GM06990 (cell line): ENCODE data around the gene ZNF516.

Source experiments
- DNase-seq: peaks from one replicate; pipeline ENCODE4 v3.0.0-alpha.2; 2011; ENCODE audit not compliant: insufficient read length; ENCODE audit errors: extremely low read depth
- H3K27me3 ChIP-seq: replicated peaks from 2 replicates; pipeline ENCODE4 v1.6.0; 2011; ENCODE audit warnings: low read length; ENCODE audit not compliant: control insufficient read depth, insufficient read depth
- H3K36me3 ChIP-seq: 2 replicates; pipeline ENCODE4 v1.5.1; 2011; ENCODE audit warnings: low read length; ENCODE audit not compliant: control insufficient read depth, insufficient read depth
- H3K4me3 ChIP-seq: replicated peaks from 2 replicates; pipeline ENCODE4 v1.5.1; 2011; ENCODE audit warnings: low read depth, mild to moderate bottlenecking, control low read depth, low read length
- TF ChIP-seq, protein P1 (sequence below): IDR thresholded peaks from 2 replicates; pipeline ENCODE4 v1.5.1; 2011; ENCODE audit warnings: low read length, control low read depth, mild to moderate bottlenecking, inconsistent platforms; ENCODE audit not compliant: insufficient read depth, poor library complexity, severe bottlenecking

The ZNF516 gene

DNA sequence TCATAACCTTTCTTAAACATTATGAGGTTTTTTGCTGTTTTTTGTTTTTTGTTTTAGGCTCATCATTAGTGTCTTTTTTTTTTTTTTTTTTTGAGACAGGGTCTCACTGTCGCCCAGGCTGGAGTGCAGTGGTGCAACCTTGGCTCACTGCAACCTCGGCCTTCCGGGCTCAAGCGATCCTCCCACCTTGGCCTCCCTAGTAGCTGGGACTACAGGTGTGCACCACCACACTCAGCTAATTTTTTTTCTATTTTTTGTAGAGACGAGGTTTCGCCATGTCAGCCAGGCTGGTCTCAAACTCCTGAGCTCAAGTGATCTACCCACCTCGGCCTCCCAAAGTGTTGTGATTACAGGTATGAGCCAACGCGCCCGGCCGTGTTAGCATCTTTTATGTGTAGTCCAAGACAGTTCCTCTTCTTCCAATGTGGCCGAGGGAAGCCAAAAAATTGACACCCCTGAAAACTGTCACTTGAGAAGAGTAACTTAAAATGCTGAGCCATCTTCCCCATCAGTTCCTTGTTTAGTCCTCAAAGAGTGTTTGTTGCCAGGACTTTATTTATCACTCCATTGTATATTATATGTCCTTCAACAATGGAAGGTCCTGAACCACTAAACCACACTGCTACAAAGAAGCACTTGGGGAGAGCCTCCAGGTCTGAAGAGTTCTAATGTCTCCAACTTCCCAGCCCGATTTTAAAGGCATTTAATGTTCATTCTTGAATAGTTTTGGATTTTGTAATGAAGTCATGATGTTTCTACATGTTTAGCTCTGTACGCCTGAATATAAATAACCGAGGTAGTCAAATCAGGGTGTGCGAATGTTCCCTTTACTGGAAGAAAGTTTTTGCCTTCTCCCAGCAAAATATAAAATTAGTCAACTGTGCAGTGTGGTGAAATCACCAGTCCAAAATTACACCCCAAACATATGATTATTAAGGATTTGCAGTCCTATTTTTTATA lies 26.4 kb downstream of the ZNF516 start:
- Histone ChIP-seq H3K27me3 (no peaks in the 10 kb centered on the region), H3K4me3 (no peak overlapping the region), H3K36me3 (no peaks in the 10 kb centered on the region; the same call in 1 of the 2 replicates)
- no peak for DNase-seq
- TF ChIP-seq, protein P1, sequence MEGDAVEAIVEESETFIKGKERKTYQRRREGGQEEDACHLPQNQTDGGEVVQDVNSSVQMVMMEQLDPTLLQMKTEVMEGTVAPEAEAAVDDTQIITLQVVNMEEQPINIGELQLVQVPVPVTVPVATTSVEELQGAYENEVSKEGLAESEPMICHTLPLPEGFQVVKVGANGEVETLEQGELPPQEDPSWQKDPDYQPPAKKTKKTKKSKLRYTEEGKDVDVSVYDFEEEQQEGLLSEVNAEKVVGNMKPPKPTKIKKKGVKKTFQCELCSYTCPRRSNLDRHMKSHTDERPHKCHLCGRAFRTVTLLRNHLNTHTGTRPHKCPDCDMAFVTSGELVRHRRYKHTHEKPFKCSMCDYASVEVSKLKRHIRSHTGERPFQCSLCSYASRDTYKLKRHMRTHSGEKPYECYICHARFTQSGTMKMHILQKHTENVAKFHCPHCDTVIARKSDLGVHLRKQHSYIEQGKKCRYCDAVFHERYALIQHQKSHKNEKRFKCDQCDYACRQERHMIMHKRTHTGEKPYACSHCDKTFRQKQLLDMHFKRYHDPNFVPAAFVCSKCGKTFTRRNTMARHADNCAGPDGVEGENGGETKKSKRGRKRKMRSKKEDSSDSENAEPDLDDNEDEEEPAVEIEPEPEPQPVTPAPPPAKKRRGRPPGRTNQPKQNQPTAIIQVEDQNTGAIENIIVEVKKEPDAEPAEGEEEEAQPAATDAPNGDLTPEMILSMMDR = no peak

DNA sequence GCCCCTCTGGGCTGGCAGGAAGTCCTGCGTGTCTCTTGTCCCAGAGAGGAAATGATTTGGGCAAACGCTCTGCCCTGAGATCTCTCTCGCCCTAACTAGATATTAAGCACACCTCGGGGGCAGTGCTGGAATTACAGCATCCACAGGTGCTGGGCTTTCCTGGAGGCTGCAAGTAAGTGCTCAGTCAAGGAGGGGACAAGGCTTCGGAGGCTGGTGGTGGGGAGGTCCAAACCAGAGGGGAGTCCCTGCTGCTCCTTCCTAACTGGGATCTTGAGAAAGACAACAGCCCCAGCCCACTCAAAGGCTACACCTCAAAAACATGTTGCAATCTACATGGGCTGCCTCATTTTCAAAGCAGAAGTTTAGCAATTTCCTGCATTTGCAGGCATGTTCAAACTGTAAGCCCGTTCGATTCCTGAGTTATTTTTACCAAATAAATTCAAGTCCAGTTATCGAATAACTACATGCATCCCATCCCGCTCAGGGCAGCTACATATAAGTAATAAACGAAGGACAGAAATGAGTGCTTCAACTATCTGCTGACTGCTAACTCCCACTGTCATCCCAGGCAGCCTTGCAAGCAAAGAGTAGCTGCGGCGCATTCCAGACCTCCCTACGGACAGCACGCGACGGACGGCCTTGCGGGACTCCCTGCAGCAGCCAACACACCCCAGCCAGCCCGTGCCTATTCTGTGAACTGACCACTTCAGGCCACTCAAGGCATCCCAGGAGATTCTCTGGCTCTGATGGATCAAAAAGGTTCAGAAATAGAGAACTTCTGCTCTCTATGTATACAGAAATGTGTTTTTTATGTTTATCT lies 27.5 kb downstream of the ZNF516 start:
- TF ChIP-seq, protein P1 = no peak
- H3K4me3 ChIP-seq = peak overlapping the region; percentile 36
- no peak for DNase-seq
- no peaks in the 10 kb centered on the region for H3K27me3 ChIP-seq
- no peaks in the 10 kb centered on the region; the same call in 1 of the 2 replicates for H3K36me3 ChIP-seq

DNA sequence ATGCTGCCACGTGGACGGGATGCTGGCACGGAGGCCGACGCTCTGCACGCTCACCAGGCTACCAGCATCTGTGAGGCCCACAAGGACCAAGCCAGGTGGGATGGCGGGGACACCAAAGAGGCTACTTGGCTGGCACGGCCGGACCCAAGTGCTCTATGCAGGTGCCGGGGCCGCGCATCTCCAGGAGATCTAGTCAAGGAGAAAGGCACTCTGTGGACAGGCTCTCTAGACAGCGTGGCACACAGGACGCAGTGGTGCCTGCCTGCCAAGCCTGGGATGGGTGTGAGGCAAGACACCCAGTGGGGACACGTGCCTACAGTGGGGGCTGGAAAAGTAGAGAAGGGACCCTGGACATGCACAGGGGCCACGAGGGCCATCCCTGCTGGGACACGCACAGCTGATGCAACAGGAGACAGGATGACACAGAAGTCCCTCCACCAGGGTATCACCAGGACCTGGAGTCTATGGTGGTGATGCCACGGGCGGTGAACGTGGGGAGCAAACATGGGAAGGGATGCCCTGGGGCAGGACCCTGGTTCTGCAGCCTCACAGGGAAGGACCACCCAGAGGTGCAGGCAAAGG lies 28.5 kb downstream of the ZNF516 start:
- H3K36me3 ChIP-seq = no peaks in the 10 kb centered on the region; the same call in 1 of the 2 replicates
- H3K4me3 ChIP-seq = no peak overlapping the region
- no peak for DNase-seq
- no peaks in the 10 kb centered on the region for H3K27me3 ChIP-seq
- TF ChIP-seq, protein P1 = no peak

DNA sequence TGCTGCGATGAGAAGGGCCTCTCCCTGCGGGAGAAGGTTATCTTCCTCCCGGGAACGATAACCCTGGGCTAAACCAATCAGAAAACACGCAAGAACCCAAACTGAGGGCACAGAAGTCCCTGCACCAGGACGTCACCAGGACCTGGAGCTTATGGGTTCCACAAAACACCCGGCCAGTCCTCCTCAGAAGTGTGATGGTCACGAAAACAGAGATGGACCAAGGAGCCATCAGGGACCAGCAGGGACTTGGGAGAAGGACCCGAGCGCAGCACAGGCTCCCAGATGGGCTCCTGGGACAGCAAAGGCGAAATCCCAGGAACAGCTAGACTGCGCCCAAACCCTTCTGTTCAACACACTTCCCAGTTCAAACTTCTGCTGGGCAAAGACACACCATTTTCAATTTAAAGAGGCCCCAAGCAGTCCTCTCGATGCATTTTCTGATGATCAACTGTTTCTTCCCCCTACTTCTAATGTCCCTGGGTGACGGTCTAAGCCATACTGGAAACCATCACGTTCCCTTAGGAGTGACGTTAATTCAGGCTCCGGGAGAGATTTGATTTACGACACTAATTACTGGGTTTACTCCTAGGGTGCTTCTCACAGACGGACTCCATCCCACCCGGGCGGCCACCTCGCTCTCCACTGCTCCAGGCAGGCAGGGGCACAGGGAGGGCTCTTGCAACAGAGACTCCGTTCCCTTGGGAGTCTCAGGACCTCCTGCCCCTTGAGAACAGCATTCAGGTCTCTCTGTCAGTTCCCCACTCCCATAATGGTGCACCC lies 29.2 kb downstream of the ZNF516 start:
- TF ChIP-seq, protein P1 = no peak
- Histone ChIP-seq H3K27me3 (no peaks in the 10 kb centered on the region), H3K36me3 (no peaks in the 10 kb centered on the region; the same call in 1 of the 2 replicates), H3K4me3 (no peak overlapping the region)
- no peak for DNase-seq
